Left lobe of liver (tissue), 2 donors: ENCODE results near the gene MLC1. TPM values are rescaled to one million over a fixed set of nuclear protein-coding genes. Genes with fewer than 3 reads are reported as not detected.

Experiments
- ATAC-seq: fragments of 200-7000 bp; cut with Tn5 transposase; one replicate; pipeline ENCODE4 v1.9.1; 2020; ENCODE audit warnings: mild to moderate bottlenecking, moderate library complexity
- DNase-seq: peaks from one replicate; pipeline ENCODE4 v3.0.0-alpha.2; 2020; ENCODE audit warnings: low spot score
- total RNA-seq: library from RNA; stranded (reverse); gene quantifications from one replicate; pipeline ENCODE4 v1.2.1, GENCODE V29; 2021
- donor health status: DM: no; HTN: no; CAD: no; lungs with moderate emphysema.
- donor health status: DM: no; HTN: yes; CAD: no.

Gene MLC1
- total RNA-seq, 1 donor from 2014 or later: not detected

DNA sequence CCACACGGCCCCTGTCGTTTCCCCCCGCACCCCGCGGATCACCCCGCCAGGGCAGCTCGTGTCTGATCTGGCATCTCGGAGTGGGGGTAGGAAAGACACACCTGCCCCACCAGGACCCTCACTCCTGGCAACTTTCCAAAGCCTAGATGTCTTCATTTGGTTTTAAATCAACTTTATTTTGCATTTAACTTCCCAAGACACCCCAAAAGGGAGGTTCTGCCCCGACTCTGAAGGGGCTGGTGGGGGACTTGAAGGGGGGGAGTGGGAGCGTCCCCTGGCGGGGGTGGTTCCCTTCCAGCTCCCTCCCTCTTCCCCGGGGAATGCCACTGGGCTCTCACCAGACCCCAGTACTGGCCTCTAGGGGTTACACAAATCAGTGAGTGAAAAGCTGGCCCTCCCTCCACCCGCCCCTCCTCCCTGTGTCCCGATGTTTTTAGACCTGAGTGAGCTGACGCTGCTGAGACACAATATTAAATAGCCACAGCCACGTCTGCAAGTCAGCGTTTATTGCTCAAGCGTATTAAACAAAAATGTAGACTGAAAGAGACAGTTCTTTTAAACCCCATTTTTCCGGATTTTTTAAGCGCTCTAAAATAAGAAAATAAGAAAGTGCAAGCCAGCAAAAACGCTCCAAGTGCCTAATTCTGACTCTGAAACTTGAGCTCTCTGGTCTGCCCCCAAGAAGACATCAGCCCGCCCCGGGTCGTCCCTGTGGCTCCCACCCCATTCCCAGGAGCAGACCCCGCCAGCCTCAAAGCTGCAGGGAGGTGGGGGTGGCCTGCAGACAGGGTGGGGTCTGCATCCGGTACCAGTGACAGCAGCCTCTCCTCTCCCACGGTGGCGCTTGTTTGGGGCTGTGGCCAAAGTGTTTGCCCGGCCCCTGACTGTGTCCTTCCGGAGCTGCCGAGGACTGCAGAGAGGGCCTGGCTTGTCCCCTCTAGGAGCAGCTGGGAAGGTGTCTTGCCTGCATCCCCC is 26.0 kb downstream of the MLC1 start:
- ATAC-seq: no peak
- DNase-seq: no peak

DNA sequence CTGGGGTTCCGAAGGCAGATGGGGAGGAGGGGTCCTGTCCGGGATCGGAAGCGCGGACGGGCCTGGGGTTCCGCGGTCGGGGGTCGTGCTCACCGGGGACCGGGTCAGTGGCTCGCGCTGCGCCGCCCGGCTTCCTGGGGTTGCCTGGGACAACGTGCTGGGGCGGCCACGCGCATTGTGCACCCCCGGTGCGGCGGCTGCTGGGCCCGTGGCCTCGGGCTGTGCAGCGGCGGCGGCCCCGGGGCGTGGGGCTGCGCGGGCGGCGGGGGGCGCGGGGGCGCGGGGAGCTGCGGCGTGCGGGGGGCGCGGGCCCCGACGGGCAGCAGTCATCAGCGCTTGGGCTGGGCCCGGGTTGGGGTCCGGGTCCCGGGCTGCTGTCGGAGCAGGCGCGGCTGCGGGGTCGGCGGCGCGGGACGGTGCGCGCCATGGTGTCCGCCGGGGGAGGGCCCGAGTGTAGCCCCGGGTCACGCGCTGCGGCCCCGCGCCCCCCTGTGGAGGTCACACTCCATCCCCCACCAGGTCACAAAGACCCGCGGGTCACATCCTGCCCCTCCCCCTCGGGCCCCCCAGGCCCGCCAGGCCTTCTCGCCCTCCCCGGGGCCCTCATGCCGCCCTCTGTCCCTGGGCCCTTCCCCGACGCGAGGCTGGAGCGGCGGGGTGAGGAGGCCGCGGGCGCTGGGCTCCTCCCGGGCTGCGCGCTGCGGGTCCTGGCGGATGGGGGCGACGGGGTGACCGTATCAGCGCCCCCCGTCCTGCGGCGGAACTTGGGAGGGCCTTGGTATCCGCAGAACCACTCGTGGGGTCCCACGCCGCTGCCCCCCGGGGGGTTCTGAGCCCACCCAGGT is 26.9 kb downstream of the MLC1 start, which contains the start of gene TTLL8:
TSS of gene TTLL8 (minus strand) at position 238 of the 845 bp plus-strand sequence.
- no peak for ATAC-seq
- no peak for DNase-seq

DNA sequence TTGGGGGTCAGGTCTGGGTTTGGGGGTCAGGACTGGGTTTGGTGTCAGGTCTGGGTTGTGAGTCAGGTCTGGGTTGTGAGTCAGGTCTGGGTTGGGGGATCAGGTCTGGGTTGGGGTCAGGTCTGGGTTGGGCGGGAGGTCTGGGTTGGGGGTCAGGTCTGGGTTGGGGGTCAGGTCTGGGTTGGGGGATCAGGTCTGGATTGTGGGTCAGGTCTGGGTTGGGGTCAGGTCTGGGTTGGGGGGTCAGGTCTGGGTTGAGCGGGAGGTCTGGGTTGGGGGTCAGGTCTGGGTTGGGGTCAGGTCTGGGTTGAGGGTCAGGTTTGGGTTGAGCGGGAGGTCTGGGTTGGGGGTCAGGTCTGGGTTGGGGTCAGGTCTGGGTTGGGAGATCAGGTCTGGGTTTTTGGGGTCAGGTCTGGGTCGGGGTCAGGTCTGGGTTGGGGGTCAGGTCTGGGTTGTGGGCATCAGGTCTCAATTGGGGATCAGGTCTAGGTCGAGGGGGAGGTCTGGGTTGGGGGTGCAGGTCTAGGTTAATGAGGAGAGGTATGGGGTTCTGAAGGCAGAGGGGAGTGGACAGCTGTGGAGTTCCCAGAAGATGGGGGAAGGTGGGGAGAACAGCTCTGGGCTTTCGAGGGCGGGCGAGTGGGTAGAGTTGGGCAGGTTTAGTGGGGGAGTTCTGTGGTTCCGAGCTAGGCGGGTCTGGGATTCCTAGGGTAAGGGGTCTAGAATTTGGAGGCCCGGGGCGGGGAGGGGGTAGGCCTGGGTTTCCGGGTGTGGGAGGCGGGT is 27.8 kb downstream of the MLC1 start:
- ATAC-seq (no peak), DNase-seq (no peak)

DNA sequence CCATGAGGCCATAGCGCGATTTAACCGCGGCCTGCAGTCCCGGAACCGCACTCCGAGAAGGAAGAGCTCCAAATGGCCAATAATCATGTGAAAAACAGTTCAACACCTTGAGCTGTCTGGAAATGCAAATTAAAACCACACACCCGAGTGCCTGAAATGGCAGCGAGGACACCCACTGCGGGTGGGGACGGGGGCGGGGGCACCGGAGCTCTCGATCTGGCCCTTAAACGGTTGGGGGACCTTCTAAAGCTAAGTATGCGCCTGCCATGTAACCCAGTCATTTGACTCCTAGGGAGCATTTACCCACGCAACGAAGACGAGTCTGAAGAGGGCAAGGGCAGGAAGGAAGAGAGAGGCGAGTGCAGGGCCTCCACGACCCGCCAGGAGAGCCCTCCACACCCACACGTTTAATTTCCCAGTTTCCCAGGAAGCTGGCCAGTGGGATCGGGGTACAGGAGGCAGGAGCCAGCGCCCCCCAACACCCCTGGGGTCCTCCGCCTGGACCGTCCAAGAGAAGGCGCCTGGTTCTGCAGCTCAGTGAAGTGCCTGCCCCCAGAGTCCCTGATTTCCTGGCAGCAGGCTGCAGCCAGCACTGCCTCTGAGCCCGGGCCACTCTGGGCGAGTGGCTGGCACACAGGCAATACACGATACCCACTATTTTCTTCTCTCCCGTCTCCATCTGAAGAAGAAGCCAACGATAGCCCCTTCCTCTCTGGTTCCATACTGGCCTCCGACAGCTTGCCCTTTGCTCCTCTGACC is 28.8 kb downstream of the MLC1 start:
- DNase-seq: no peak

DNA sequence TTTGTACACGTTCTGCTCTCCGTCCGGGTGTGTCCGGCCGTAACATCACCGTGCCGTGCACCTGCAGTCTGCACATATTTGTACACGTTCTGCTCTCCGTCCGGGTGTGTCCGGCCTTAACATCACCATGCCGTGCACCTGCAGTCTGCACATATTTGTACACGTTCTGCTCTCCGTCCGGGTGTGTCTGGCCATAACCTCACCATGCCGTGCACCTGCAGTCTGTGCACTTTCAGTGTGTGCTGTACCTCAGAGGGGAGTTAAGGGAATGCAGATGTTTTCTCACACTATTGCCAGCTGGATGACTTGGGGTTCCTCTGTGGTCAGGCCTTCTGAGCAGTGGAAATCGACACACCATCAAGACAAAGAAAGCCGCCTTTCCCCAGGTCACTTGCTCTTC is 31.4 kb downstream of the MLC1 start:
- no peak for ATAC-seq
- no peak for DNase-seq

More for the DNA sequence above, 28.8 kb downstream of the MLC1 start:
- ATAC-seq: no peak

DNA sequence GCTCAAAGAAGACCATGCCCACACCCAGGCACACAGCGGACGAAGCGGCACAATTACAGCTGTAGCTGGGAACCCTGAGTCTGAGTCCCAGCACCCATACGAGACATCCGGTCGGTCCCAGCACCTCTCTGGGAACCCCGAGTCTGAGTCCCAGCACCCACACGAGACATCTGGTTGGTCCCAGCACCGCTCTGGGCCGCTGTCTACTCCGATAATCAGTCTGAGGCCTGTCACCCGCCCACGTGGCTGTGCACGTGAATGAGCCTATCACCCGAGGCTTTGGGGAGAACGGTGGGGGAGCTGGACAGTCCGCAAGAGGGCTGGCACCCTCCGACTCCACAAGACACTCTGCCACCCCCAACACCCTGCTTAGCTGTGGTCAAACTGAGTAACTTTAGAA is 33.3 kb downstream of the MLC1 start:
- ATAC-seq: no peak
- no peak for DNase-seq

DNA sequence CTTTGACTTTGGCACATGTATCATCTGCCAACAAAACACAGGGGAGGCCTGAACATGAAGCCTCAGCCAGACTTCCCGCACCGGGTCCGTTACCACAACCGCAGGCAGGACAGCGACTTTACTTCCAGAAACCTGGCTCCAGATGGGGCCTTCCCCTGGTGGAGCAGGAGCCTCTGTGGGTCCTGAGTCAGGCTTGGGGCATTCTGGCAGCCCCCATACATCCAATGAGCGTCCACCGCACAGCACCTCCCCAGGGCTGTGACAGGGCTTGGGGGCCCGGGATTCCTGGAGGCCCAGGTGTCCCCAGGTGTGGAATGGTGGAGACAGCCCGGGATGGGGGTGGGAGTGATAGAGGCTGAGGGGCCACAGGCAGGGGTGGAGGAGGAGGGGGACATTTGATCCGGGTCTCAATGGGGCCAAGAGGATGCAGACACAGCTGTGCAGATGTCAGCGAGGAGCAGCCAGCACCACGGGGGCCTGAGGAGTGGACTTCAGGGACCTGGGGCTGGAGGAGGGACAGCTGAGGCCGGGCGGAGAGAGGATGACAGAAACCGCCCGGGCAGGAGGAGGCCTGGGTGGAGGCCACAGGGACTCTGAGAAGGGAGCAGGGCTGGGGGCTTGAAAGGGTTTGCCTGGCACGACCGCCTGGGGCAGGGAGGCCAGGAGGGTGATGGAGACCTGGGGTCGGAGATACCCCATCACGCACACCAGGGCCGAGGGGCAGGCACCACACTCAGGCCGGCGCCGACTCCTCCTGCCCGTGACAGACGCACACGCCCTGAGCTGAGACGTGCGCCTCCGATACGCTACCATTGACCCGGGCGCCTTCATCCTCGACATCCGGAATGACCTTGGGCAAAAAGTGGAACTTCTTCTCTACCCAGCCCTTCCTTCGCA is 35.7 kb downstream of the MLC1 start:
- no peak for ATAC-seq

DNA sequence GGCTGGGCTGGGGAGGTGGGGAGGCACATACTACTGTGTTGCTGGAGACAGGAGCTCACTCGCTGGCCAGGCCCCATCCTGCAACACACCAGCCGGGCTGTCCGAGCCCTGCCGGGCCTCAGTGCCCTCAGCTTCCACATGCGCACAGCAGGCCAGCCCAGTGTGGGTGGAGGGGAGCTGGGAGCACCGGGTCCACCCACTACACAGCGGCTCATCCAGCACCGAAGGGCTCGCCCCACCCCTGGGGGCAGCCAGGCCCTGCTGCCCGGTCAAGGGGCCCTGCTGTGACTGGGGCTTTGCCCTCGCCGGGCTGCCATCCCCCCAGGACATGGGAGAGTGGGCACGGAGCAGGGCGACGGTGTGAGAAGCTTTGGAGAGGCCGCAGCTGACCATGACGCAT is 36.4 kb downstream of the MLC1 start:
- ATAC-seq (no peak), DNase-seq (no peak)

More for the DNA sequence above, 35.7 kb downstream of the MLC1 start:
- DNase-seq: no peak

DNA sequence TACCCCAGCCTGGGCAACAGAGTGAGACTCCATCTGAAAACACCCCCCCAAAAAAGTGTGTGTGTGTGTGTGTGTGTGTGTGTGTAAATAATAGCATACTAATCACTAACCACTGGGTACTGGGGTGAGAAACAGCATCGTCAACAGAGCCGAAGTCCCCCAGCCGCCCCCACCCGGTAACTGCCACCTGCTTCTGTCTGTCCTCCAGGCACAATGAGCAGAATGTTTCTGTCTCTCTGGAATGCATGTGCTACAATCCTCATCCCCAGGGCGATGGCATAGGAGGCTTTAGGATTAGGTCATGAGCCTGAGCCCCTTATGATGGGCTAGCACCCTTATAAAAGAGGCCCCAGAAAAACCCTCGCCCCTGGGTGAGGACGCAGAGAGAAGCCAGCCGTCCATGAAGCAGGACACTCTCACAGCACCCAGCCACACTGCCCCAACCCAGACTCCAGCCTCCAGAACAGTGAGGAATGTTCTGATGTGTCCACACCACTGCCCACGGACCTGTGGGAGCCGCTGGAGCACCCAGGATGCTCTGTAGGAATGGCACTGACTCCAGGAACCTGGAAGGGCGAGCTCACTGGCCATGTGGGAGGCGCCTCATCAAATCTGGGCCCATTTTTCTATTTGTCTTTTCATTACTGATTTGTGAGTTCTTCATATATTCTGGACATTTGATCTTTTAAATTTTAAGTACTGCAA is 37.0 kb downstream of the MLC1 start:
- DNase-seq (no peak), ATAC-seq (no peak)

DNA sequence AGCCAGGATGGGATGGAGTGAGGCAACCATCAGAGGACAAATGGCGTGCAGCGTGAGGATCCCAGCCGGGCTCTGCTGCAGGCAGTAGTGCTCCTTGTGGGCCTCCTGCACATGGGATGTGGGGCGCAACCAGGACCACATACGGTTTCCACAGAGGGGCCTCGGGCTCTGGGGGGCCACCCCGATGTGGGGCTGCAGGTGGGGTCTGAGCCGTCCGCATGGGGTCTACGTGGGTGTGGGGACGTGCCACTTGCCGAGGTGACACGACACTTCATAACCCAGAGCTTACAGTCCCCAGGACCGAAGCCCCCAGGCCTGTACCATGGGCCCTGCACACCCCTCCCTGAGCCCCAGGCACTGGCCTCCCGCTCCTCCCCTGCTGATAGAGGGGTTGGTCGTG is 37.9 kb downstream of the MLC1 start:
- DNase-seq (no peak), ATAC-seq (no peak)

DNA sequence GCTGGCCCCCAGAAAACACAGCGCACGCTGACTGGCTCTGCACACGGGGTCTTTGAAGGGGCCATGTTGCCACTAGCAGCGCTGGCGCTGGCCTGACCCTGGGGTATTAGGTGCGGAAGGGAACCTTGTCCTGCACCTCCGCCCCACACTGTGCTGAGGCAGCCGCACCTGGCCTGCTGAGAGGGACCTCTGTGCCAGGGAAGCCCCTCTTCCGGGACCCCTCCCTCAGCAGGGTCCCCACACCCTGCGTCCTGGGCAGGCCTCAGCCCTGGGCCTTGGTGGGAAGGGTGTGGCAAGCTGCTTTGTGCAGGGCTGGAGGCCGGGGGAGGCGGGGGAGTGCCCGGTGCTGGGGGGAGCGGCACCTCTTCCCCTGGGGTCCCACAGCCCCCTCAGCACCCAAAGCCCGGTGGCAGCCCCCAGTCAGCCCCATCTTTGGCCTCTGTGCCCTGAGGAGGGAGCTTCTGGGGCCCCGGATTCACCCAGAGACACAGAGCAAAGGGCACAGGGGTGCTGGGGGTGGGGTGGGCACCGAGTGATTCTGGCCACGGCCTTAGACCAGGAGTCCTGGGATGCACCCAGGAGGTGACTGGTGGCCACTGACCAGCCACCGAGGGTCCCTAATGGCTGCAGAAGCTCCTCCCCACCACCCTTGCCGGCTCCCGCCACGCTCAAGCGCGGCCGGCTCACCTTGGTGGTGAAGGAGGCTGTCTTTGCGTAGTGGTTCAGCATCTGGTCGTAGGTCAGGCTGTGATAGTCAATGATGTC is 38.6 kb downstream of the MLC1 start:
- DNase-seq (no peak), ATAC-seq (no peak)

DNA sequence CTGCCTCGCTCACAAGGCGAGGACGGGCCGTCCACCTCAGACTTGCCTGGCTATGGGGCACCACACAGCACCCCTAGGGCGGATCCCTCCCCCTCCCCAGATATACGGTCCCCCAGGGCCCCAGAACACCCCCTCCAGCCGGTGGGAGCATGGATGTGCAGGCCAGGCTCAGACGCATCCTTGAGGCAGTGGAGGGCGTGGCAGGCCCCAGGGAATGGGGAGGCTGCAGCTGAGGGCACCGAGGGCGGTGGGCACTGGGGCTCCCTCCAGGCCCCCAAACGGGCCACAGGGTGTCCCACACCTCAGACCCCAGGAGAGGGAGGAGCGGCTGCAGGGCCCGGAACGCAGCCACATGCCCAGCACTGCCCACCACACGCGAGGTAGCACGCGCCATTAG is 39.2 kb downstream of the MLC1 start:
- no peak for DNase-seq
- ATAC-seq: no peak

DNA sequence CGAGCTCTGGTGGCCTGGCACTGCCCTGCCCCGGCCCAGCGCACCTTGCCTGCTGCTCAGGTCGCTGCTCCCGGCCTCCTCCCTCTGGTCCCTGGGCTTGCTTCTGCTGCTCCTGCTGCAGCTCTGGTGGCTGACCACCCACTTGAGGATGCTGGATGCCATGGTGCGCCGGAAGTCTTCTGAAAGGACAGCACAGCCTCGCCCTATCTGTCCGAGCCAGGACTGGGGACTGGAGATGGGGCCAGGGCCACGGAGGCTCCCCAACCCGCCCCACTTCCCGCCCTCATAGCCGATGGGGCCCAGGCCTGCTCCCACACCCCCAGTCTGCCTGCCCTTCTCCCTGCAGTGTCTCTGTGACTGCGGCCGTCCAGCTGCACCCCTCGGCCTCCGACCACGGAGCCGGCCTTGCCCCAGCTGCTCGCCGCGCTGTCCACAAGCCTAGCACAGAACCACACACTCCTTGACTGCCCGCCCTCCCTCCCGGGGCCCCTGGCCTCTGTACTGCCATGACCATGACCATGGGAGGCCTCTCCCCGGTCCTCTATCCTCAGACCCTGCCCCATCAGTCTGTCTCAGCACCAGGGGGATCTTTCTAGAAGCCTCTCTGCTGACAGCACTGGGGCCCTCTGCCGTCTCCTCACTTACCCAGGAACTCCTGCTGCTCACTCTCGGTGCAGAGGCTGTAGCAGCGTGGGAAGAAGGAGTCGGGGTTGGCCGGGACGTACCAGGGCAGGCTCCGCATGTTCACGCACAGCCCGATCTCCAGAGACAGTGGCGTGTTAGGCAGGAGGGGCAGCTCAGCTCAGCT is 39.8 kb downstream of the MLC1 start:
- no peak for ATAC-seq
- no peak for DNase-seq

DNA sequence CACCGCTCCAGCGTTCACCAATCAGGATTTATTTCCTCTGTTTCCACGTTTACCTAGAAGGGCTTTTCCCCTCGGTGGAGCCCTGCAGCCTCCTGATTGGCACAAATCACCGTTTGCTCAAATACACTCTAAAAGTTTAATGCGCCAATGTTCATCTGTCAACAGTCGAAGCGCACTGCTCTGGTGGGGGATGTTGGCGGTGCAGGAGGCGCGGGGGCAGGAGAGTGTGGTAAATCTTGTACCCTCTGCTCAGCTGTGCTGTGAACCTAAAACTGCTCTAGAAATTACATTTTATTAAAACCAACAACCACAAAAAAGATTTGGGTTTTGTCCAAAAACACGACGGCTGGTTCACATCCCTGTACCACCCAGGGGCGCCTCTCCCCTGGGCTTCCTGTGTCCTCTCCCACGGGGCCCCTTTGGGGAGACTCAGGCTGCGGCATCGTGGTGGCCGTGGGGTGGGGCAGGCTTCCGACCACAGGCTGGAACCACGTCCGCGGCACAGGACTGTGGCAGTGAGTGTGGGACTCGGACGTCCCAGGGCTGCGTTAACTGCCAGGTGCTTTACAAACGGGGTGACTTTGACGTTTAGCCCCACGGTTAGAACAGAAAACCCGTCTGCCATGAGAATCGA is 40.6 kb downstream of the MLC1 start:
- no peak for ATAC-seq
- DNase-seq: no peak

DNA sequence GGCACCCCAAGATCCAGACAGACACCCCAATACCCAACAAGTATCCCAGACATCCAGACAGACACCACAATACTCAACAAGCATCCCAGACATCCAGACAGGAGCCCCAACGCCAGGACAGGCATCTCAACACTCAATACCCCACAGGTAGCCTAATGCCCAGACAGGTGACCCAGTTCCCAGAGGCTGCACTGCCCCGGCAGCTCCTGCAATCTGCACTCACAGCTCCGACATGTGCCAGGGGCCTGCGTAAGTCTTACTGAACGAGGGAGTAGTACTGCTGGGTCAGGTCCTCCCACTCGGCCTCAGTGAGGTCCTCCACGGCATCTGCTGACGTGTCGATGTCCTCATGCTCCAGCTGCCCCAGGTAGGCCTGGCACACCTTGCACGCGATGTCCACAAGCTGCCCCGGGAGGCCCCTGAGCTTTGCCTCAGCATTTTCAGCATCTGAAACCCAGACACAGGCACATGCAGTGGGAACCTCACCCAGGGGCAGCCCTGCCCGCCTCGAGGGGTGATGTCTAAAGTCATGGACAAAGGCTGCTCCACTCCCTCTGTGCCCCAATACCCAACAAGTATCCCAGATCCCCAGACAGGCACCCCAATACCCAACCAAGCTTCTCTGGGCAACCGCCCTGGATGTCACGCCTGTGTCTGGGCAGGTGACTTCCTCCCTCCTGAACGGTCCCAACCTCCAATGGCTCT is 43.7 kb downstream of the MLC1 start:
- ATAC-seq (no peak), DNase-seq (no peak)

DNA sequence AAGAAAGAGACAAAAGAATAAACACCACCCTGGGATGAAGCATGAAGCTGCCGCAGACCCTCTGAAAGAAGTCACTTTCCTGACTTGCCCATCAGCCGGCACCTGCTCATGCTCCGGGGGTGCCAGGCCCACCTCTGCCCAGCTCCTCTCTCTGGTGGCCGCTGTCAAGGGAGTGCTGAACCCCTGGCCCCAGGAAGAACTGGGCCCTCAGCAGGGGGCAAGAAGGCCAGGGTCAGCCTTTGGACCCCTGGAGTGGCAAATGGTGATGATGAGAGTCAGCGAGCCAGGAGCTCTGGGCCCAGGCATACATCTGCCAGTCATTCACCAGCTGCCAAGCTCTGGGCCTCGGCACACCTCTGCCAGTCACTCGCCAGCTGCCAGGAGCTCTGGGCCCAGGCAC is 44.5 kb downstream of the MLC1 start:
- DNase-seq: no peak
- no peak for ATAC-seq
